Sigmoid colon (tissue), 4 donors: Measurements from ENCODE around the gene UQCRH.
"Not testable (repeated sequence)": the region's sequence is repeated elsewhere in the genome, so short reads cannot be mapped to it uniquely, and the experiment has no call there.

Experiments used
- POLR2AphosphoS5 ChIP-seq, 4 donors: sonication (generic); formaldehyde crosslinking; IDR thresholded peaks; one replicate each; pipeline ENCODE4 v1.6.1; 2017; ENCODE audit warnings: antibody characterized with exemption in 4 of 4
- TF ChIP-seq, protein P1 (sequence below), 4 experiments: fragments of 450-650 bp in 3 of 4; fragments of 200-600 bp in 1 of 4; IDR thresholded peaks; one replicate each; pipeline ENCODE4 v1.5.1; 2016 to 2019; ENCODE audit warnings: antibody characterized with exemption in 4 of 4, mild to moderate bottlenecking in 3 of 4, moderate library complexity in 2 of 4

DNA sequence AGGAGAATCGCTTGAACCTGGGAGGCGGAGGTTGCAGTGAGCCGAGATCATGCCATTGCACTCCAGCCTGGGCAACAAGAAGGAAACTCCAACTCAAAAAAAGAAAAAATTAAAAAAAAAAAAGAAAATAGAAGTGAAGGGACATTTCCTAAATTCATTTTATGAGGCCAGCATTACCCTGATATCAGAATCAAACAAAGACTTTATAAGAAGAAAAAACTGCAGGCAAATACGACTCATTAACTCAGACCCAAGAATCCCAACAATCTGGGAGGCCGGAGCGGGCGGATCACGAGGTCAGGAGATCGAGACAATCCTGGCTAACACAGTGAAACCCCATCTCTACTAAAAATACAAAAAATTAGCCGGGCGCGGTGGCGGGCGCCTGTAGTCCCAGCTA lies 33.9 kb downstream of the UQCRH start:
- TF ChIP-seq, protein P1, sequence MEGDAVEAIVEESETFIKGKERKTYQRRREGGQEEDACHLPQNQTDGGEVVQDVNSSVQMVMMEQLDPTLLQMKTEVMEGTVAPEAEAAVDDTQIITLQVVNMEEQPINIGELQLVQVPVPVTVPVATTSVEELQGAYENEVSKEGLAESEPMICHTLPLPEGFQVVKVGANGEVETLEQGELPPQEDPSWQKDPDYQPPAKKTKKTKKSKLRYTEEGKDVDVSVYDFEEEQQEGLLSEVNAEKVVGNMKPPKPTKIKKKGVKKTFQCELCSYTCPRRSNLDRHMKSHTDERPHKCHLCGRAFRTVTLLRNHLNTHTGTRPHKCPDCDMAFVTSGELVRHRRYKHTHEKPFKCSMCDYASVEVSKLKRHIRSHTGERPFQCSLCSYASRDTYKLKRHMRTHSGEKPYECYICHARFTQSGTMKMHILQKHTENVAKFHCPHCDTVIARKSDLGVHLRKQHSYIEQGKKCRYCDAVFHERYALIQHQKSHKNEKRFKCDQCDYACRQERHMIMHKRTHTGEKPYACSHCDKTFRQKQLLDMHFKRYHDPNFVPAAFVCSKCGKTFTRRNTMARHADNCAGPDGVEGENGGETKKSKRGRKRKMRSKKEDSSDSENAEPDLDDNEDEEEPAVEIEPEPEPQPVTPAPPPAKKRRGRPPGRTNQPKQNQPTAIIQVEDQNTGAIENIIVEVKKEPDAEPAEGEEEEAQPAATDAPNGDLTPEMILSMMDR (IDR thresholded peaks at IDR 0.05) = not testable (repeated sequence)
- TF ChIP-seq POLR2AphosphoS5 (IDR thresholded peaks at IDR 0.05) = not testable (repeated sequence)
